ENCODE data around the gene OTULIN. TPM values are rescaled to one million over a fixed set of nuclear protein-coding genes. Genes with fewer than 3 reads are reported as not detected.

The OTULIN gene
- total RNA-seq, 1 experiment from 2014 or later, result 36.0 TPM

GRCh38 chr5:14665101-14665822 lies 744 bp downstream of the OTULIN start:
- CTCF ChIA-PET, result interaction anchor here (1.1 kb wide), 1 partner anchor 13 kb away, joined by 4 read pairs; no protein-coding TSS in a partner anchor
- BruUV-seq (replicated peaks), result TSS peak; percentile 65
- peak overlapping the region; percentile 99 for H3K4me3 Mint-ChIP-seq (ENCODE audit: low read depth, unreplicated experiment)

DNA sequence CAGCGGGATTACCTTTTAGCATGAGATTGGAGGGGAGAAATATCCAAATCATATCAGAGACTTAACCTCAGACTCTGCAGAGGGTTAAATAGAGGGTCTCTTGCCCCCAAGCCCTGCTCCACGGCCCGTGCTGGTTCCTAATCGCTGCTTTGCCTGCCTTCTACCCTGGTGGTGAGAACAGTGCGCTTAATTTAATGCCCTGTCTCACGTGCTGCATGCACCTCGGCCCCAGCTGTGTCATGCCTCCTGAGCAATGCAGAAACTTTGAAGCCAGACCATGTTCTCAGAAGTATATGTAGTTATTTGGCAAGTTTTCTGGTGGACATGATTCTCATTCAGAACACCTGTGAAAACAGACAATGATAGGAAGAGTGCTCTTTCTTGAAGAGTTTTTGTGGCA lies 1.4 kb downstream of the OTULIN start:
- Mint-ChIP-seq H3K36me3 (ENCODE audit: insufficient read depth, unreplicated experiment) (peaks cover 32% of the 10 kb centered on the region), H3K27ac (ENCODE audit: unreplicated experiment) (peak overlapping the region; percentile 52), H3K9me3 (ENCODE audit: low read depth, unreplicated experiment) (no peaks in the 10 kb centered on the region), H3K4me3 (ENCODE audit: low read depth, unreplicated experiment) (peak overlapping the region; percentile 99), H3K27me3 (ENCODE audit: unreplicated experiment) (no peaks in the 10 kb centered on the region), H3K4me1 (ENCODE audit: low read depth, unreplicated experiment) (peaks cover 42% of the 10 kb centered on the region)
- DNase-seq, result peak; percentile 46
- CTCF ChIA-PET, result interaction anchor here (1.1 kb wide), 1 partner anchor 12 kb away, joined by 4 read pairs; no protein-coding TSS in a partner anchor
- no peak for TF ChIP-seq CTCF (IDR thresholded peaks at IDR 0.05; ENCODE audit: unreplicated experiment)
- BruUV-seq (replicated peaks), result no TSS peak
- intact Hi-C loops (cut with micrococcal nuclease; ENCODE audit: unreplicated experiment), result no loop called here

More at GRCh38 chr5:14665101-14665822, 744 bp downstream of the OTULIN start:
- peaks cover 32% of the 10 kb centered on the region for H3K36me3 Mint-ChIP-seq (ENCODE audit: insufficient read depth, unreplicated experiment)
- H3K4me1 Mint-ChIP-seq (ENCODE audit: low read depth, unreplicated experiment), result peaks cover 40% of the 10 kb centered on the region
- intact Hi-C loops (cut with micrococcal nuclease; ENCODE audit: unreplicated experiment), result no loop called here
- H3K27ac Mint-ChIP-seq (ENCODE audit: unreplicated experiment), result peak overlapping the region; percentile 81
- peak; percentile 36 for DNase-seq
- H3K9me3 Mint-ChIP-seq (ENCODE audit: low read depth, unreplicated experiment), result no peaks in the 10 kb centered on the region
- no peaks in the 10 kb centered on the region for H3K27me3 Mint-ChIP-seq (ENCODE audit: unreplicated experiment)
- no peak for TF ChIP-seq CTCF (IDR thresholded peaks at IDR 0.05; ENCODE audit: unreplicated experiment)

- BruUV-seq (replicated peaks), result no TSS peak
- Mint-ChIP-seq H3K9me3 (ENCODE audit: low read depth, unreplicated experiment) (no peaks in the 10 kb centered on the region), H3K27ac (ENCODE audit: unreplicated experiment) (peak overlapping the region; percentile 52), H3K36me3 (ENCODE audit: insufficient read depth, unreplicated experiment) (peaks cover 32% of the 10 kb centered on the region), H3K4me1 (ENCODE audit: low read depth, unreplicated experiment) (peaks cover 43% of the 10 kb centered on the region), H3K27me3 (ENCODE audit: unreplicated experiment) (no peaks in the 10 kb centered on the region), H3K4me3 (ENCODE audit: low read depth, unreplicated experiment) (peak overlapping the region; percentile 99)
- intact Hi-C loops (cut with micrococcal nuclease; ENCODE audit: unreplicated experiment), result no loop called here
- CTCF ChIA-PET, result interaction anchor here (1.1 kb wide), 1 partner anchor 12 kb away, joined by 4 read pairs; no protein-coding TSS in a partner anchor
- DNase-seq, result no peak
- no peak for TF ChIP-seq CTCF (IDR thresholded peaks at IDR 0.05; ENCODE audit: unreplicated experiment)
These were observed 1.8 kb downstream of the OTULIN start for GRCh38 chr5:14666357-14666756.

GRCh38 chr5:14667290-14667689 lies 2.8 kb downstream of the OTULIN start:
- Mint-ChIP-seq H3K27me3 (ENCODE audit: unreplicated experiment) (no peaks in the 10 kb centered on the region), H3K4me1 (ENCODE audit: low read depth, unreplicated experiment) (peaks cover 52% of the 10 kb centered on the region), H3K27ac (ENCODE audit: unreplicated experiment) (no peak overlapping the region), H3K36me3 (ENCODE audit: insufficient read depth, unreplicated experiment) (peaks cover 32% of the 10 kb centered on the region), H3K4me3 (ENCODE audit: low read depth, unreplicated experiment) (no peak overlapping the region), H3K9me3 (ENCODE audit: low read depth, unreplicated experiment) (no peaks in the 10 kb centered on the region)
- CTCF ChIA-PET, result interaction anchor here (0.7 to 0.8 kb wide), 2 partner anchors 18 to 19 kb away, joined by 3 read pairs; no protein-coding TSS in a partner anchor
- no peak for TF ChIP-seq CTCF (IDR thresholded peaks at IDR 0.05; ENCODE audit: unreplicated experiment)
- no TSS peak for BruUV-seq (replicated peaks)
- no peak for DNase-seq
- intact Hi-C loops (cut with micrococcal nuclease; ENCODE audit: unreplicated experiment), result no loop called here
